ENCODE measurements around the gene C19orf53.

C19orf53 gene

DNA sequence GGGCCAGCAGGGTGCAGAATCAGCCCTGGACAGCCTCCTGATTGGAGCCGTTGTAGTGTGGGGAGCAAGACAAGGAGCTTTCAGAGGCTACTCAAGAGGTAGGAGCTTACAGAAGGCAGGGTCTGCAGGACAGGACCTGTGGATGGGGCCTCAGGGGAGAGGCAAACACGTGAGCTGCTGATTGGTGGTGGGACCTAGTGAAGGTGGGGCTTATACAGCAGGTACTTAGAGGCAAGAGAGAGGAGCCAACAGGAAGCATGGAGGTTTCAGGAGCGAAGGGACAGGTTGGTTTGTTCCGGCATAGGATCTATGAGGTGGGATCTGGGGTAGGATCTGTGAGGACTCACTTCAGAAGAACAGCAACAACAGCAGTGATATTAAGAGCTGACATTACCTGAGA is 53.4 kb downstream of the C19orf53 start:
- no peak for DNase-seq
